VCaP (cell line): ENCODE data around the gene DAPK2.

Experiments
- H3K27ac ChIP-seq: fragments of 450-650 bp; 2 replicates; pipeline ENCODE4 v1.5.1; 2017
- TF ChIP-seq, protein P1 (sequence below): fragments of 450-650 bp; conservative IDR thresholded peaks from 2 replicates; pipeline ENCODE4 v1.5.1; 2017; ENCODE audit warnings: mild to moderate bottlenecking, moderate library complexity

The DAPK2 gene

DNA sequence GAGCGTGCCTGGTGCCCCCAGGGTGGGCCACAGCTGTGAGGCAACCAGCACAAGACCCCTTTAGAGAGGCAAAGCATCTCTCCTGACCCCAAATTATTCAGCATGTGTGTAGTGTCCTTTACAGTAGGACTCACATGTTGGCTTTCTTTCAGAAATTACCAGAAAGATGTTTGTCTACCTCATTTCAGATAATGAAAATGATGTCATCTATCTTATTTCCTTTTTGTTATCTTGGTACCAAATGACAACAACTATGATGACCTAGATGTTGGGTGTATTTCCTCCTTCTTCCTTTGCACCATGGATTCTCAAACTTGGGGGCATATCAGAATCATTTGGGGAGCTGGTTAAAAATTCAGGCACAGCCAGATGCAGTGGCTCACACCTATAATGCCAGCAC lies 50.5 kb downstream of the DAPK2 start:
- TF ChIP-seq, protein P1, sequence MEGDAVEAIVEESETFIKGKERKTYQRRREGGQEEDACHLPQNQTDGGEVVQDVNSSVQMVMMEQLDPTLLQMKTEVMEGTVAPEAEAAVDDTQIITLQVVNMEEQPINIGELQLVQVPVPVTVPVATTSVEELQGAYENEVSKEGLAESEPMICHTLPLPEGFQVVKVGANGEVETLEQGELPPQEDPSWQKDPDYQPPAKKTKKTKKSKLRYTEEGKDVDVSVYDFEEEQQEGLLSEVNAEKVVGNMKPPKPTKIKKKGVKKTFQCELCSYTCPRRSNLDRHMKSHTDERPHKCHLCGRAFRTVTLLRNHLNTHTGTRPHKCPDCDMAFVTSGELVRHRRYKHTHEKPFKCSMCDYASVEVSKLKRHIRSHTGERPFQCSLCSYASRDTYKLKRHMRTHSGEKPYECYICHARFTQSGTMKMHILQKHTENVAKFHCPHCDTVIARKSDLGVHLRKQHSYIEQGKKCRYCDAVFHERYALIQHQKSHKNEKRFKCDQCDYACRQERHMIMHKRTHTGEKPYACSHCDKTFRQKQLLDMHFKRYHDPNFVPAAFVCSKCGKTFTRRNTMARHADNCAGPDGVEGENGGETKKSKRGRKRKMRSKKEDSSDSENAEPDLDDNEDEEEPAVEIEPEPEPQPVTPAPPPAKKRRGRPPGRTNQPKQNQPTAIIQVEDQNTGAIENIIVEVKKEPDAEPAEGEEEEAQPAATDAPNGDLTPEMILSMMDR = no peak
- H3K27ac ChIP-seq = no peak overlapping the region

DNA sequence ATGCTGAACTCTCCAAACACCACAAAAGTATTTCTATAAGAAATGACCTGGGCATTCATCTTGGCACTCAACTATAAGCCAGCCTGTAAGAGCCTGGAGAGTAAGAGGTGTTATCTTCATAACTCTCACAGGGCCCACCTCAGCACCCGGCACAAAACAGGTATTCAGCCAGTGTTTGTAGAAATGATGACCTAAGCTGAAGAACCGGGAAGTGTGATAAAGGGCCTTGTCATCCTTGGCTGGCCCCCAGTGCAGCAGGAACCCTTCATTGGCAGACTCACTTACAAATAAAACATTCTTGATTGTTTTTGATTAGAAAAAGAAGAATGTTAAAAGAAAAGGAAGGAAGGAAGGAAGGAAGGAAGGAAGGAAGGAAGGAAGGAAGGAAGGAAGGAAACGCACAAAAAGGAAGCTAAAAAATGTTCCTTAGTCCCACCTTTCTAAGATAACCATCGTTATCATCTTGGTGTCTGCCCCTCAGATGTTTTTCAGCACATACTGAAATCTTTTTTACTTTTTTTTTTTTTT lies 52.1 kb downstream of the DAPK2 start:
- H3K27ac ChIP-seq = no peak overlapping the region
- TF ChIP-seq, protein P1 = no peak

DNA sequence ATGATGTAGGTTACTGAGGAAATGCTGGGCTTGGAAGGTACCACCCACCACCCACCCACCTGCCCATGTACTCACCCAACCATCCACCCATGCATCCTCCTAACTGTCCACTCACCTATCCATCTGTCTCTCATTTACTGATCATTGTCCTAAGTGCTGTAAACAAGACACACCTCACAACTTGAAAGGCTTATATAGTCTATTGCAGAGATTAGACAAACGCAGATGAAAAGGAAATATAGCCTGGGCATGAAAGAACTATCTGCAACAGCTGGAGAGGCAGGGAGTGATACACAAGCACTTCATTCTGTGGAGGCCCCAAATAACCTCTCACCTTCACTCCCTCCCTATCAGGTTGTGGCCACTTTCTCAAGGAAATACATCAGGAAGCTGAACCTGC lies 54.0 kb downstream of the DAPK2 start:
- TF ChIP-seq, protein P1 = no peak
- no peak overlapping the region for H3K27ac ChIP-seq

DNA sequence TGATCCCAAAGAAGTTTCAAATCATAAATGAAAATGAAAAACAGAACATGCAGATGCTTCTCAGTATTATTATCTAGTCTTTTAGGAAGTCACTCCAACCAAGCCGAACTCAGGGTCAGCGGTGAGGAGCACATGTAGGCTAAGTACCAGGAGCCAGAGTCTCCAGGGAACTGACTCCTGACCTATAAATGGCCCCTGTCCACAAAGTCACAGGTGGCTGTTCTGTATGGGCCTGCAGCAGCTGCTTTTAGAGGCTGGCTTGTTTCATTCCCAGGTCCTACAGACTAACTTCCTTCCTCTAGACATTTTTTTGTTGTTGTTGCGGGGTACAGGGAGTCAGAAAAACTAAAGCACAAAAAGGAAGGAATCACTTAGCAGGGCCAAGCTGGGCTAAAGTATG lies 54.6 kb downstream of the DAPK2 start:
- H3K27ac ChIP-seq = no peak overlapping the region

DNA sequence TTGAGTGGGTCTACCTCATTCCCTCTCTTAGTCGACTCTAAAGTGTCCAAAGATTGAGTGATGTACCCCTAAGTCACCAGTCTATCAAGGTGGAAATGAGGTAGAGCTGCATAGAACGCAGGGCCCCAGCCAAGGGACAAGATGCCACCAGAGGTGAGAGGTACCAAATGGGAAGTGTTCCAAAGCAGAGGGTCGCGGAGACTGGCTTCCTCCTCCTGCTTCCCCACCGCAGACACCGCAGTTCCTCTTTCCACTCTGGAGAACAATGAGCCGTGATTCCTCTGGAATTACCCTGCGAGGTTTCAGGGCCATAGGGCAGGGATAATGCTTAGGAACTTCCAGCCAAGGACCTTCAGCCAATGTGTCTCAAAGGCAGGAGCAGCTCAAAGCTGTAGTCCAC lies 55.8 kb downstream of the DAPK2 start:
- TF ChIP-seq, protein P1 = no peak
- H3K27ac ChIP-seq = no peak overlapping the region

More for the DNA sequence above, 54.6 kb downstream of the DAPK2 start:
- TF ChIP-seq, protein P1 = no peak

DNA sequence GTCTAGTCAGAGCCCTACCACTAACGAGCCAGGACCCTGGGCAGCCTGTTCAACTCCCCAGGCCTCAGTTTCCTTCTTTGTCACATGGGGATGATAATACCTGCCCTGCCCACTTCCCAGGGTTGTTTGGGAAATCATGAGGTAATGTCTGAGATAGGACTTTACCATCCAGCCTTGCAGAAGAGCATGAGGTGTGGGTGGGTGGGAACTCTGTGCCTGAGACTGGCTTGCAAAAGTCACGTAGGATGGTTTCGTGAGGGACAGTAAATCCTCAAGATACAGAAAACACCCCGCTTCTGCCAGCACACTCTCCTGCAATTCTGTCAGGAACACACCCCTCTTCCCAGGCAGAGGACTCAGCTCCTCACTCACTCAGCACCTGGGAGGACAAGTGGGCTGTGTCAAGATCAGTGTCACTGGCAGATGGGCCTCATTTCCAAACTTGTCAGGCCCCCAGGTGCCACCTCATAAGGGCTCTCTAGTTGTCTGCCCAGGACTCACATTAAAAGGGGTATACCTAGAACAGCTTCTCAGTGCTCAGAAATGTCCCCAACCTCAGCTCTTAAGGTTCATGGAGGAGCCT lies 58.4 kb downstream of the DAPK2 start:
- no peak overlapping the region for H3K27ac ChIP-seq
- TF ChIP-seq, protein P1 = no peak

DNA sequence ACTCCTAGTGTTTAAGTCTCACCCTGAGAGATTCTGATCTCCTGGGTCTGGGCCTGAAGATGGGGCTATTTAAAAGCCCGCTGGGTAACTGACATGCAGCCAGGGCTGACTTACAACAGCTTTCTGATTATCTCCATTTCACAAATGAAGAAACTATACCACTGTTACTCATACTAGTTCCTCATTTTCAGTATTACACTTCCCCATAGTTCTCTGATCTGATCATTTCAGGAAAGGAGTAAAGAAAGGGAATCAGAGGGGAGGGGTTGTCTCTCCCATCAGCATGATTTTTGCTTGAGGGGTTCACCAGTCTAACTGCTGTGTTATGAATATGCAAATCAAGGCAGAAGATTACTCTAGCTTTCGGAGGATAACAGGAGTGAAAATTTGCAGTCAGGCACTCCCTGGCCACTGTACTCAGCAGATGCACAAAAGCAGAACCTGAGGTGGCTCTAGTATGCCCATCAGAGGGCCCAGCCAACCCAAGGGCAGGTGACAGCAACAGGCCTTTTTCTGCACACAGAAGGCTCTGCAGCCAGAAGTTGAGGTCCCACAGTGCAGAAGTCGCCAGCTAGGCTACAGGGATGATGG lies 59.4 kb downstream of the DAPK2 start:
- no peak overlapping the region for H3K27ac ChIP-seq
- TF ChIP-seq, protein P1 = no peak
